Heart right ventricle (tissue), 16 donors: Measurements from ENCODE around the gene CRYL1. TPM values are rescaled to one million over a fixed set of nuclear protein-coding genes. Genes with fewer than 3 reads are reported as not detected.

Experiments used
- ATAC-seq, 8 donors: fragments of 200-7000 bp; cut with Tn5 transposase; one replicate each; pipeline ENCODE4 v1.9.1; 2020; ENCODE audit warnings: mild to moderate bottlenecking in 8 of 8, moderate library complexity in 8 of 8, moderate number of reproducible peaks in 1 of 8
- DNase-seq, 2 donors: peaks; one replicate each; pipeline ENCODE4 v3.0.0-alpha.2; 2020
- H3K27ac ChIP-seq, 10 donors: fragments of 200-600 bp; sonication (generic) in 2 of 10; one replicate each; pipeline versions ENCODE4 v1.5.0 to v1.8.0; 2020 to 2022; ENCODE audit warnings: mild to moderate bottlenecking in 3 of 10
- H3K27me3 ChIP-seq, 7 donors: fragments of 200-600 bp; one replicate each; pipeline ENCODE4 v1.8.0; 2021 to 2022; ENCODE audit warnings: mild to moderate bottlenecking in 2 of 7
- H3K36me3 ChIP-seq, 9 donors: fragments of 200-600 bp; sonication (generic) in 1 of 9; one replicate each; pipeline versions ENCODE4 v1.5.0 to v1.8.0; 2020 to 2022; ENCODE audit warnings: mild to moderate bottlenecking in 2 of 9
- H3K4me1 ChIP-seq, 9 donors: fragments of 200-600 bp; sonication (generic) in 1 of 9; one replicate each; pipeline versions ENCODE4 v1.5.0 to v1.8.0; 2020 to 2022; ENCODE audit warnings: mild to moderate bottlenecking in 4 of 9
- H3K4me3 ChIP-seq, 10 donors: fragments of 200-600 bp; sonication (generic) in 2 of 10; one replicate each; pipeline versions ENCODE4 v1.5.0 to v1.8.0; 2020 to 2022; ENCODE audit warnings: mild to moderate bottlenecking in 7 of 10, moderate library complexity in 2 of 10
- H3K9me3 ChIP-seq, 11 donors: fragments of 200-600 bp in 10 of 11; sonication (generic) in 2 of 11; one replicate each; pipeline versions ENCODE4 v1.5.0 to v1.8.0; 2013 to 2022; ENCODE audit warnings: mild to moderate bottlenecking in 2 of 11, control low read depth in 1 of 11, moderate library complexity in 1 of 11
- WGBS, 2 donors: extraction: QIAGEN DNeasy Blood & Tissue Kit; methylation state at CpG; one replicate each; pipeline ENCODE4 v1.1.7; 2013; ENCODE audit warnings: inconsistent platforms in 1 of 2; 5-methylcytosine and 5-hydroxymethylcytosine counted together
- intact Hi-C, 10 donors: fragments of 100-400 bp; cut with DNase I; formaldehyde crosslinking; loops; one replicate each; pipeline versions ENCODE4 v1.11.1 to v1.14.2; 2022
- polyA plus RNA-seq, 2 donors: library from polyadenylated mRNA; stranded (reverse); fragments of 200-250 nt; gene quantifications; one replicate each; pipeline ENCODE4 v1.2.3, GENCODE V29; 2013
- total RNA-seq, 10 donors: library from RNA; stranded (reverse); fragmentation: NEBNext Ultra II Directional in 3 of 10; extraction: Animal tissue kit (Norgen Biotek cat#: 25700) in 3 of 10; gene quantifications; one replicate each; pipeline versions ENCODE4 v1.2.1 to v1.2.4, GENCODE V29; 2021 to 2023
- TF ChIP-seq, protein P1 (sequence below), 9 donors: fragments of 200-600 bp; sonication (generic) in 2 of 9; IDR thresholded peaks; one replicate each; pipeline versions ENCODE4 v1.5.0 to v1.8.0; 2021 to 2022; ENCODE audit warnings: antibody characterized with exemption in 9 of 9, mild to moderate bottlenecking in 5 of 9, moderate library complexity in 1 of 9
- donor health status: Arrhythmogenic right ventricular cardiomyopathy.
- donor health status: ischemic (EF 13 %, LVEDD 7.1; RV severe dilation, severe dysfunction).
- donor health status: healthy with polysubstance abuse.
- donor health status: DM: no; HTN: yes; CAD: no.
- donor health status: DM: no; HTN: no; CAD: no.
- donor health status: ischemic (EF 25% LVEDD 6.9; RV normal size, moderate dysfunction).
- donor health status: ischemic (EF 25% LVEDD 5.7; RV mildly dilated, moderate dysfunction).
- donor health status: healthy.
- donor health status: DM: yes; HTN: yes; CAD: no.
- donor health status: Ischemic cardiomyopathy.
- donor health status: ischemic (EF 35%, LVEDD 5.7; RV mildly dilated, moderate dysfunction).
- donor health status: nonischemic (EF 11% LVEDD 7.7; RV severe dilation, severe dysfunction).
- donor health status: DM: yes; HTN: yes; CAD: no.
- donor health status: PGD.
- donor health status: ischemic (EF 29% LVEDD 5.4; RV normal size, mild dysfunction).
- donor health status: nonischemic (EF 23%, LVEDD 6.1; RV moderate dilation, normal function).

CRYL1 gene
- total and polyA plus RNA-seq, 12 donors, result 10.1 to 27.3 (median 23.2) TPM

DNA sequence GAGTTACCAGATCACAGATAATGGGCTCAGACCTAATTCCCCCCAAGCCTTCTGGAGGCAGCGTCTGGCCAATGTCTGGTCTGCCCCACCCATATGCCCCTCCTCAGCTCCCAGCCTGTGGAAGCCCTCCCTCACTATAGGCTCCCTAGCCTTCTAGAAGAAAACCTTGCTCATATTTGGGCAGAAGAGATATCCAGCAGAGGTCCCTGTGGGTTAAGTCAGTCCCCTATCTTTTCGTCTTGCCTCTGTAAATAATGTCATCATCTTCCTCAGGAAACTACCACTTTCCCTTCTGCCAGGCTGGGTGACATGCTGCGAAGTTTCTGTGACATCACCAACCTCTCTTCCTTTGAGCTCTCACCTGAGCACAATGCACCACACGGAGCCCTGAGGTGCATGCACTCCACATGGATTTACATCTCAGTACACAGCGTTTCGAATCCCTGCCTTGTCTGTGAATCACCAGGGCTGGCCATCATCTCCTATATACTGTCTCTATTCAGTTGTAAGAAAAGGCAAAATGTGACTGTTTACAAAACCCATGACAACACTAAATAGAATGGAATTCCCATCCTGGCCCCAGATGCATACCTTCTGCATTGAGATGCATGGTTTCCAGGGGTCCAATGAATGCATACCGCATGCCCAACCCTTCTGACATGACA, 112.8 kb downstream of the CRYL1 start:
- TF ChIP-seq, protein P1, sequence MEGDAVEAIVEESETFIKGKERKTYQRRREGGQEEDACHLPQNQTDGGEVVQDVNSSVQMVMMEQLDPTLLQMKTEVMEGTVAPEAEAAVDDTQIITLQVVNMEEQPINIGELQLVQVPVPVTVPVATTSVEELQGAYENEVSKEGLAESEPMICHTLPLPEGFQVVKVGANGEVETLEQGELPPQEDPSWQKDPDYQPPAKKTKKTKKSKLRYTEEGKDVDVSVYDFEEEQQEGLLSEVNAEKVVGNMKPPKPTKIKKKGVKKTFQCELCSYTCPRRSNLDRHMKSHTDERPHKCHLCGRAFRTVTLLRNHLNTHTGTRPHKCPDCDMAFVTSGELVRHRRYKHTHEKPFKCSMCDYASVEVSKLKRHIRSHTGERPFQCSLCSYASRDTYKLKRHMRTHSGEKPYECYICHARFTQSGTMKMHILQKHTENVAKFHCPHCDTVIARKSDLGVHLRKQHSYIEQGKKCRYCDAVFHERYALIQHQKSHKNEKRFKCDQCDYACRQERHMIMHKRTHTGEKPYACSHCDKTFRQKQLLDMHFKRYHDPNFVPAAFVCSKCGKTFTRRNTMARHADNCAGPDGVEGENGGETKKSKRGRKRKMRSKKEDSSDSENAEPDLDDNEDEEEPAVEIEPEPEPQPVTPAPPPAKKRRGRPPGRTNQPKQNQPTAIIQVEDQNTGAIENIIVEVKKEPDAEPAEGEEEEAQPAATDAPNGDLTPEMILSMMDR (IDR thresholded peaks at IDR 0.05), result no peak
- Histone ChIP-seq H3K27me3 (no peaks in the 10 kb centered on the region), H3K9me3 (no peaks in the 10 kb centered on the region), H3K27ac (no peak overlapping the region), H3K4me3 (no peak overlapping the region), H3K36me3 (peaks cover 0 to 8% (median 0%) of the 10 kb centered on the region in 9 donors), H3K4me1 (peaks cover 0 to 12% (median 0%) of the 10 kb centered on the region in 9 donors)
- no peak for ATAC-seq
- DNase-seq, result no peak
- WGBS, 2 donors, result 82 to 84% methylated on average over 7 of the region's 7 CpGs
- intact Hi-C loops, result no loop called here

DNA sequence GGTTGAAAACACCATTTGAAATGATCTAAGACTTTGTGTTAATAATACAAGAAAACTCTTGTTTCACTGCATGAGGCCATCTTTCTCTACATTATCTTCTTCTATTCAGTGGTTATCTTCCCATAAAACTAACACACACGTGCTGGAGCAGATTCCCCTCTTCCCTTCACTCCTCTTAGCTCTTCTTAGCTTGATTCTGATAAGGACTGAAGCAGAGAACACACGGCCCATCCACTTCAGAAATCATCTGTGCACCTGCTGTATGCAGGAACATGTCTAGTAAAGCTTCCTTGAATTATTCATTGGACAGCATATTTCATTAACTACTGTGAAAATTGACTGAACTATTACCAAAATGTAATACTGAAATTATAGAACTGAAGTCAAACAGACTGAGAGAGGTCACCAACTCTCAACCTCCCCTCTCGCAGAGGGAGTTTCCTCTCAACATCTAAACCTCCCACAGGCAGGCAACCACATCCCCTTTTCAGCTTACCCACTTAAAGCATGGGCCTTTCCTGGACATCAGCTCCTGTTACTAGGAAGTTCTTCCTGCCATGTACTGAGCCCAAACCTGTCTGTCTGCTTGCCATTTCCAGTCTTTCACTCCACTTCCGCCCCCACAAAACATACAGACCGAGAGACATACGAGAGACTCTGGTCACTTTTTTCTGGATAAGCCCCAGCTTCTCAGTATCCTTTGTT, 113.9 kb downstream of the CRYL1 start:
- ATAC-seq (no peak), DNase-seq (no peak)
- intact Hi-C loops, result no loop called here
- Histone ChIP-seq H3K27me3 (no peaks in the 10 kb centered on the region), H3K9me3 (no peaks in the 10 kb centered on the region), H3K36me3 (peaks cover 0 to 5% (median 0%) of the 10 kb centered on the region in 9 donors), H3K4me1 (peaks cover 0 to 12% (median 0%) of the 10 kb centered on the region in 9 donors), H3K4me3 (no peak overlapping the region), H3K27ac (no peak overlapping the region)
- TF ChIP-seq, protein P1 (IDR thresholded peaks at IDR 0.05), result no peak
- WGBS, 2 donors, result 51 to 56% methylated on average over 6 of the region's 6 CpGs

DNA sequence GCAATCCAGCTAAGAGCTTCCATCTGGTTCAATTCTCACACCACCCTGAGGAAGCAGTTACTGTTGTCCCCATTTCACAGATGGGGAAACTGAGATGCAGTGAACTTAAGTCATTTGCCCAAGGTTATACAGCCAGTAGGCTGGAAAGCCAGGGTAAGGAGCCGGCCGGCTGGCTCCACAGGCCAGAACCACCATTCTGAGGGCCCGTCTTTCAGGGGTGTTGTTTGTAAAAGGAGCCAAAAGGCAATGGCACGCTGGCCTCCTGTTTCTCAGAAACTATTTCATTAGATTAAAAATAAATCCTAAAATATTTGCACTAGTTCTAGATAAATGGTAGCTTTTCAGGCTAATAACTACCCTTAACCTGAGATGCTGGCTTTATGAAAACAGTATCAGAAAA, 114.9 kb downstream of the CRYL1 start:
- no peaks in the 10 kb centered on the region for H3K27me3 ChIP-seq
- H3K36me3 ChIP-seq, result peaks cover 0 to 7% (median 0%) of the 10 kb centered on the region in 9 donors
- peaks cover 0 to 12% (median 0%) of the 10 kb centered on the region in 9 donors for H3K4me1 ChIP-seq
- H3K4me3 ChIP-seq, result no peak overlapping the region
- H3K27ac ChIP-seq, result no peak overlapping the region
- no peak for ATAC-seq
- intact Hi-C loops, result no loop called here
- no peak for DNase-seq
- no peaks in the 10 kb centered on the region for H3K9me3 ChIP-seq
- TF ChIP-seq, protein P1 (IDR thresholded peaks at IDR 0.05), result no peak
- WGBS, 2 donors, result 71 to 90% methylated on average over 4 of the region's 4 CpGs

DNA sequence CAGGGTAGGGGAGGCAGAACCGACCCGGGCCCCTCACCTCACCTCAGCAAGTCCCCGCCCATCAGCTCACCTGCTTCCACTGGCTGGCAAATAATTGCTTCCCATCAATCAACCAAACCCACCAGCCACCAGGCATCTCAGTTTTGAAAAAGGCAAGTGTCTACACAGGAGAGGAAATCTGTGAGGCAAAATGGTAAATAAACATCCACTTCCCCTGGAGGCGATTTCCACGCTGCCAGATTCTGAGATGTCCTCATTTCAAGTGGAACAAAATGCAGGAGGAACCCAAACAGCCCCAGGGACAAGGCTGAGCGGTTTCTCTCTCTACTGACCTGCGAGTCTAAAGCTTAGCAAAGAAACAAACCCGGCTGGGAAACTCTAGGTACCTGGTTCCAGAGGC, 117.5 kb downstream of the CRYL1 start:
- intact Hi-C loops, result no loop called here
- Histone ChIP-seq H3K4me3 (no peak overlapping the region), H3K9me3 (no peaks in the 10 kb centered on the region), H3K4me1 (peaks cover 0 to 12% (median 0%) of the 10 kb centered on the region in 9 donors), H3K27ac (no peak overlapping the region), H3K36me3 (peaks cover 0 to 24% (median 8%) of the 10 kb centered on the region in 9 donors), H3K27me3 (no peaks in the 10 kb centered on the region)
- TF ChIP-seq, protein P1 (IDR thresholded peaks at IDR 0.05), result no peak
- ATAC-seq, result no peak
- WGBS, 2 donors, result 68 to 79% methylated on average over 8 of the region's 8 CpGs
- DNase-seq, result no peak
